Head of caudate nucleus (tissue), 42 donors: Measurements from ENCODE around the gene MCAM.

Experiments
- DNase-seq, 42 donors: peaks; one replicate each; pipeline versions ENCODE4 v3.0.0 to v3.0.0-alpha.2; 2020 to 2021; ENCODE audit warnings: mixed read lengths in 7 of 42
- intact Hi-C: fragments of 100-400 bp; cut with DNase I; formaldehyde crosslinking; loops from one replicate; pipeline ENCODE4 v1.15.0; 2022

The MCAM gene

GRCh38 chr11:119316729-119317591 is at the start of gene MCAM:
Gene MCAM (minus strand): TSS chr11:119317130. CDS start chr11:119317101, 29 bp downstream.
- peak in 38 of 42 donors; percentile 34 to 81 (median 56) for DNase-seq
- intact Hi-C loops = loop anchor here (5.0 kb wide), 1 partner anchor 110 kb away; the partner anchor contains the start of gene CBL

- DNase-seq = peak in 3 of 42 donors; percentile 26 to 61 (median 52)
- intact Hi-C loops = no loop called here
Measured at GRCh38 chr11:119365071-119365591, 48.2 kb upstream of the MCAM start.

GRCh38 chr11:119363851-119364590 is 47.1 kb upstream of the MCAM start:
- intact Hi-C loops = no loop called here
- peak in 41 of 42 donors; percentile 69 to 94 (median 86) for DNase-seq

- peak in 6 of 42 donors; percentile 47 to 69 (median 52) for DNase-seq
- intact Hi-C loops = no loop called here
Measured at GRCh38 chr11:119363081-119363850, 46.3 kb upstream of the MCAM start.

- DNase-seq = no peak
- intact Hi-C loops = no loop called here
Measured at GRCh38 chr11:119362741-119363080, 45.8 kb upstream of the MCAM start.

- peak in 6 of 42 donors; percentile 21 to 73 (median 44) for DNase-seq
- intact Hi-C loops = no loop called here
Measured at GRCh38 chr11:119361941-119362725, 45.2 kb upstream of the MCAM start.

GRCh38 chr11:119361056-119361787 is 44.3 kb upstream of the MCAM start:
- intact Hi-C loops = no loop called here
- DNase-seq = peak in 38 of 42 donors; percentile 55 to 95 (median 77)

- DNase-seq = peak in 1 of 42 donors; percentile 14
- intact Hi-C loops = loop anchor here (10.0 kb wide), 1 partner anchor 115 kb away; no protein-coding TSS in a partner anchor
Measured at GRCh38 chr11:119359365-119360214, 42.7 kb upstream of the MCAM start.

- intact Hi-C loops = loop anchor here (10.0 kb wide), 1 partner anchor 118 kb away; no protein-coding TSS in a partner anchor
- DNase-seq = peak in 1 of 42 donors; percentile 11
Measured at GRCh38 chr11:119357074-119357473, 40.1 kb upstream of the MCAM start.

- intact Hi-C loops = loop anchor here (10.0 kb wide), 1 partner anchor 118 kb away; no protein-coding TSS in a partner anchor
- DNase-seq = peak in 40 of 42 donors; percentile 60 to 89 (median 78)
Measured at GRCh38 chr11:119356349-119357031, 39.6 kb upstream of the MCAM start.

GRCh38 chr11:119355091-119355843 is 38.3 kb upstream of the MCAM start:
- intact Hi-C loops = loop anchor here (10.0 kb wide), 1 partner anchor 120 kb away; no protein-coding TSS in a partner anchor
- DNase-seq = peak in 3 of 42 donors; percentile 15 to 54 (median 48)

- peak in 7 of 42 donors; percentile 7 to 60 (median 31) for DNase-seq
- intact Hi-C loops = loop anchor here (10.0 kb wide), 1 partner anchor 122 kb away; no protein-coding TSS in a partner anchor
Measured at GRCh38 chr11:119352857-119353260, 35.9 kb upstream of the MCAM start.

- intact Hi-C loops = loop anchor here (10.0 kb wide), 1 partner anchor 124 kb away; no protein-coding TSS in a partner anchor
Measured at GRCh38 chr11:119351232-119351631, 34.3 kb upstream of the MCAM start.

GRCh38 chr11:119350302-119350701 is 33.4 kb upstream of the MCAM start:
- intact Hi-C loops = loop anchor here (10.0 kb wide), 1 partner anchor 124 kb away; no protein-coding TSS in a partner anchor
- DNase-seq = no peak

More at GRCh38 chr11:119351232-119351631, 34.3 kb upstream of the MCAM start:
- DNase-seq = no peak
